Left lung (tissue), 10 donors: ENCODE results near the gene CDH13. TPM values are rescaled to one million over a fixed set of nuclear protein-coding genes. Genes with fewer than 3 reads are reported as not detected.

Source experiments
- ATAC-seq: fragments of 200-7000 bp; cut with Tn5 transposase; one replicate; pipeline ENCODE4 v1.9.1; 2020; ENCODE audit warnings: moderate library complexity
- DNase-seq, 4 donors: peaks; one replicate each; pipeline ENCODE4 v3.0.0-alpha.2; 2013 to 2020
- H3K27ac ChIP-seq, 2 donors: fragments of 200-600 bp; sonication (generic) in 1 of 2; one replicate each; pipeline versions ENCODE4 v1.5.0 to v1.8.0; 2020 to 2021
- H3K27me3 ChIP-seq, 2 donors: fragments of 200-600 bp; sonication (generic) in 1 of 2; one replicate each; pipeline versions ENCODE4 v1.5.0 to v1.8.0; 2020 to 2021
- H3K36me3 ChIP-seq, 2 donors: fragments of 200-600 bp; sonication (generic) in 1 of 2; one replicate each; pipeline versions ENCODE4 v1.5.0 to v1.8.0; 2020 to 2021
- H3K4me1 ChIP-seq, 2 donors: fragments of 200-600 bp; one replicate each; pipeline ENCODE4 v1.8.0; 2021
- H3K4me3 ChIP-seq, 2 donors: fragments of 200-600 bp; sonication (generic) in 1 of 2; one replicate each; pipeline versions ENCODE4 v1.5.0 to v1.8.0; 2020 to 2021; ENCODE audit warnings: mild to moderate bottlenecking in 1 of 2
- H3K9me3 ChIP-seq, 2 donors: fragments of 200-600 bp; sonication (generic) in 1 of 2; one replicate each; pipeline versions ENCODE4 v1.5.0 to v1.8.0; 2020 to 2021
- CTCF ChIP-seq, 2 donors: fragments of 200-600 bp; sonication (generic) in 1 of 2; IDR thresholded peaks; one replicate each; pipeline versions ENCODE4 v1.5.0 to v1.8.0; 2021; ENCODE audit warnings: antibody characterized with exemption in 2 of 2
- intact Hi-C, 2 donors: fragments of 100-400 bp; cut with DNase I; formaldehyde crosslinking; loops; one replicate each; pipeline versions ENCODE4 v1.11.2 to v1.14.2; 2022
- polyA plus RNA-seq, 6 donors: library from polyadenylated mRNA; unstranded; fragments of 120-200 nt; gene quantifications; one replicate each; pipeline ENCODE4 v1.2.1, GENCODE V29; 2013; ENCODE audit not compliant: insufficient read length in 6 of 6
- total RNA-seq, 2 donors: library from RNA; stranded (reverse); fragmentation: NEBNext Ultra II Directional; extraction: Animal tissue kit (Norgen Biotek cat#: 25700); gene quantifications; one replicate each; pipeline ENCODE4 v1.2.1, GENCODE V29; 2021
- donor health status: DM: no; HTN: yes; CAD: no.
- donor health status: DM: no; HTN: no; CAD: no.

CDH13 gene
- total and polyA plus RNA-seq, 8 donors = 2.7 to 20.3 (median 3.2) TPM

- TF ChIP-seq CTCF (IDR thresholded peaks at IDR 0.05) = no peak
- peak in 1 of 4 donors; percentile 4 for DNase-seq
These were observed 935.1 kb downstream of the CDH13 start for GRCh38 chr16:83561876-83562275.

GRCh38 chr16:83568345-83568744 lies 941.6 kb downstream of the CDH13 start:
- ATAC-seq = no peak
- H3K36me3 ChIP-seq = no peaks in the 10 kb centered on the region
- TF ChIP-seq CTCF (IDR thresholded peaks at IDR 0.05) = no peak

More at GRCh38 chr16:83561876-83562275, 935.1 kb downstream of the CDH13 start:
- H3K4me3 ChIP-seq = no peak overlapping the region
- intact Hi-C loops = no loop called here
- no peak overlapping the region for H3K27ac ChIP-seq
- no peak for ATAC-seq
- H3K4me1 ChIP-seq = no peaks in the 10 kb centered on the region
- no peaks in the 10 kb centered on the region for H3K36me3 ChIP-seq
- H3K9me3 ChIP-seq = no peaks in the 10 kb centered on the region
- no peaks in the 10 kb centered on the region for H3K27me3 ChIP-seq

GRCh38 chr16:83574388-83574787 lies 947.6 kb downstream of the CDH13 start:
- DNase-seq = no peak
- Histone ChIP-seq H3K4me3 (no peak overlapping the region), H3K9me3 (peaks cover 0 to 5% of the 10 kb centered on the region in 2 donors), H3K27me3 (no peaks in the 10 kb centered on the region), H3K4me1 (no peaks in the 10 kb centered on the region), H3K27ac (no peak overlapping the region), H3K36me3 (no peaks in the 10 kb centered on the region)
- TF ChIP-seq CTCF (IDR thresholded peaks at IDR 0.05) = no peak
- intact Hi-C loops = no loop called here
- ATAC-seq = no peak

More at GRCh38 chr16:83568345-83568744, 941.6 kb downstream of the CDH13 start:
- H3K9me3 ChIP-seq = no peaks in the 10 kb centered on the region
- no peaks in the 10 kb centered on the region for H3K4me1 ChIP-seq
- DNase-seq = no peak
- intact Hi-C loops = no loop called here
- H3K27me3 ChIP-seq = no peaks in the 10 kb centered on the region
- H3K4me3 ChIP-seq = no peak overlapping the region
- no peak overlapping the region for H3K27ac ChIP-seq

- intact Hi-C loops = no loop called here
- Histone ChIP-seq H3K9me3 (peaks cover 0 to 5% of the 10 kb centered on the region in 2 donors), H3K4me3 (no peak overlapping the region), H3K27me3 (no peaks in the 10 kb centered on the region), H3K4me1 (no peaks in the 10 kb centered on the region), H3K36me3 (no peaks in the 10 kb centered on the region), H3K27ac (no peak overlapping the region)
- ATAC-seq (no peak), DNase-seq (no peak)
- no peak for TF ChIP-seq CTCF (IDR thresholded peaks at IDR 0.05)
These were observed 950.4 kb downstream of the CDH13 start for GRCh38 chr16:83577078-83577745.

GRCh38 chr16:83578171-83578570 lies 951.4 kb downstream of the CDH13 start:
- H3K27ac ChIP-seq = no peak overlapping the region
- no peak for DNase-seq
- no peak overlapping the region for H3K4me3 ChIP-seq
- H3K4me1 ChIP-seq = no peaks in the 10 kb centered on the region
- TF ChIP-seq CTCF (IDR thresholded peaks at IDR 0.05) = no peak
- no peaks in the 10 kb centered on the region for H3K36me3 ChIP-seq
- H3K27me3 ChIP-seq = no peaks in the 10 kb centered on the region
- intact Hi-C loops = no loop called here
- peaks cover 0 to 5% of the 10 kb centered on the region in 2 donors for H3K9me3 ChIP-seq
- no peak for ATAC-seq
